ENCODE data around the gene LGR4. TPM values are rescaled to one million over a fixed set of nuclear protein-coding genes. Genes with fewer than 3 reads are reported as not detected.

LGR4 gene
- total RNA-seq, 1 donor from 2014 or later, result 15.9 TPM

GRCh38 chr11:27362749-27363575, 109.6 kb downstream of the LGR4 start, which contains the start of gene CCDC34:
Gene CCDC34 (minus strand): TSS chr11:27363215. CDS start chr11:27363194, 21 bp downstream.
- DNase-seq (ENCODE audit: low read depth), result peak; percentile 68

DNA sequence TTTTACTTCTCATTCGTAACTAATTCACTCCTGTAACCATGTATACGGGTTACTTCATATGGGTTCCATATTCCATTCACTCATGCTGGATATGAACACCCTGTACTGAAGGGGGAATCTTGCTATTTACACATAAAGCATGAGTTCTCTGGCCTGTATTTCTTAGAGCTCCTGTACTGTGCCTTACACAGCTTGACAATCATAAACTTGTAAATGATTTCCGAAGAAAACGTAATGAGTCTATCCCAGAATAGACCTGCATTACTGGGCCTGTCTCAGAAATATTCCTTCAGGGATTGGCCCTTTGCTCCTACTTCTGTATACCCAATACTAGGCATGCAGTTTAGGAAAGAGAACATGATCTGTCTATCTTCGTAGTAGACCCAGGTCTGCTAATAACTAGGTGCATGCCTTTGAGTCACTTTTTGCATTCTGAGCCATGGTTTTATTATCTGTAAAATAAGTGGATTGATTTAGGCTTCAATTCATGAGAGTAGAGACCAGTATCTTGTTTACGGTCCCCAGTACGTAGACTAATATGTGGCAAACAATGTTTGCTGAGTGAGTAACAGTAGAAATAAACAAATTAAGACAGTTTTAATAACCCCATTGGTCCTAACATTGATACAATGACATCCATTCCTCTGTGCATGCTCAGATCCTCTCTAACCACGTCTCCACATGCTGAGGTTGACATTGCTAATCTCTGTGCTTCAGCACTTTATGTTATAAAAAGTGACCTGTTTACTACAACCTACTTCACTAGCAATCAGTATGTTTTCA, 110.8 kb downstream of the LGR4 start:
- DNase-seq (ENCODE audit: low read depth), result no peak
- Histone ChIP-seq H3K27me3 (ENCODE audit: control insufficient read depth, insufficient read depth, low read length) (no peaks in the 10 kb centered on the region), H3K4me3 (ENCODE audit: low read depth, low read length) (no peak overlapping the region), H3K36me3 (ENCODE audit: control insufficient read depth, insufficient read depth, low read length) (no peaks in the 10 kb centered on the region)
- TF ChIP-seq, protein P1, sequence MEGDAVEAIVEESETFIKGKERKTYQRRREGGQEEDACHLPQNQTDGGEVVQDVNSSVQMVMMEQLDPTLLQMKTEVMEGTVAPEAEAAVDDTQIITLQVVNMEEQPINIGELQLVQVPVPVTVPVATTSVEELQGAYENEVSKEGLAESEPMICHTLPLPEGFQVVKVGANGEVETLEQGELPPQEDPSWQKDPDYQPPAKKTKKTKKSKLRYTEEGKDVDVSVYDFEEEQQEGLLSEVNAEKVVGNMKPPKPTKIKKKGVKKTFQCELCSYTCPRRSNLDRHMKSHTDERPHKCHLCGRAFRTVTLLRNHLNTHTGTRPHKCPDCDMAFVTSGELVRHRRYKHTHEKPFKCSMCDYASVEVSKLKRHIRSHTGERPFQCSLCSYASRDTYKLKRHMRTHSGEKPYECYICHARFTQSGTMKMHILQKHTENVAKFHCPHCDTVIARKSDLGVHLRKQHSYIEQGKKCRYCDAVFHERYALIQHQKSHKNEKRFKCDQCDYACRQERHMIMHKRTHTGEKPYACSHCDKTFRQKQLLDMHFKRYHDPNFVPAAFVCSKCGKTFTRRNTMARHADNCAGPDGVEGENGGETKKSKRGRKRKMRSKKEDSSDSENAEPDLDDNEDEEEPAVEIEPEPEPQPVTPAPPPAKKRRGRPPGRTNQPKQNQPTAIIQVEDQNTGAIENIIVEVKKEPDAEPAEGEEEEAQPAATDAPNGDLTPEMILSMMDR (IDR thresholded peaks at IDR 0.05; ENCODE audit: insufficient read depth, low read length, poor library complexity, severe bottlenecking), result no peak

More at GRCh38 chr11:27362749-27363575, 109.6 kb downstream of the LGR4 start, which contains the start of gene CCDC34:
- Histone ChIP-seq H3K4me3 (ENCODE audit: low read depth, low read length) (peak within 1 kb of the TSS; percentile 77), H3K27me3 (ENCODE audit: control insufficient read depth, insufficient read depth, low read length) (no peaks in the 10 kb centered on the region), H3K36me3 (ENCODE audit: control insufficient read depth, insufficient read depth, low read length) (peaks cover under 1% of the 10 kb centered on the region)
- TF ChIP-seq, protein P1 (IDR thresholded peaks at IDR 0.05; ENCODE audit: insufficient read depth, low read length, poor library complexity, severe bottlenecking), result no peak

DNA sequence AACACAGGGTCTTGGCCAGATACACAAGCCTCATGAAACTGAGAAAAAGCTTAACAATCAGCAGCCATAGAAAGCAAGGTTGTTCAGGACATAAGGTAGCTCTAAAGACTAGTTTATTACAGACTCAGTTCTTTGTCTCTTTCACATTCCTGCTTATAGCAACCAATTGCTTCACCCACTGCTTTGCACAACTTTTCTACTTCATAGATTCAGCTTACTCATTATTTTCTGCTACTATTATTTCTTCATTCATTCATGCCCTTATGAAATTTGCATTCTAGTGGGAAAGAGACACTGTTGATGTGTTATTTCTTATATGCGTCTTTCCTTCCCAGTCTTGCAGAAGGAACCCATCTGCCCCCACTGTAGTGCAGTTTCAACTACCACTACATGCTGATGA, 114.3 kb downstream of the LGR4 start:
- no peak overlapping the region for H3K4me3 ChIP-seq (ENCODE audit: low read depth, low read length)
- H3K36me3 ChIP-seq (ENCODE audit: control insufficient read depth, insufficient read depth, low read length), result no peaks in the 10 kb centered on the region
- TF ChIP-seq, protein P1 (IDR thresholded peaks at IDR 0.05; ENCODE audit: insufficient read depth, low read length, poor library complexity, severe bottlenecking), result no peak
- no peaks in the 10 kb centered on the region for H3K27me3 ChIP-seq (ENCODE audit: control insufficient read depth, insufficient read depth, low read length)
- no peak for DNase-seq (ENCODE audit: low read depth)

- Histone ChIP-seq H3K4me3 (ENCODE audit: low read depth, low read length) (no peak overlapping the region), H3K27me3 (ENCODE audit: control insufficient read depth, insufficient read depth, low read length) (no peaks in the 10 kb centered on the region), H3K36me3 (ENCODE audit: control insufficient read depth, insufficient read depth, low read length) (no peaks in the 10 kb centered on the region)
- TF ChIP-seq, protein P1 (IDR thresholded peaks at IDR 0.05; ENCODE audit: insufficient read depth, low read length, poor library complexity, severe bottlenecking), result no peak
- no peak for DNase-seq (ENCODE audit: low read depth)
These were observed 115.3 kb downstream of the LGR4 start for GRCh38 chr11:27357250-27357649.

GRCh38 chr11:27356624-27357222, 115.9 kb downstream of the LGR4 start:
- no peak overlapping the region for H3K4me3 ChIP-seq (ENCODE audit: low read depth, low read length)
- no peaks in the 10 kb centered on the region for H3K36me3 ChIP-seq (ENCODE audit: control insufficient read depth, insufficient read depth, low read length)
- DNase-seq (ENCODE audit: low read depth), result no peak

More at GRCh38 chr11:27356624-27357222, 115.9 kb downstream of the LGR4 start:
- no peaks in the 10 kb centered on the region for H3K27me3 ChIP-seq (ENCODE audit: control insufficient read depth, insufficient read depth, low read length)
- TF ChIP-seq, protein P1 (IDR thresholded peaks at IDR 0.05; ENCODE audit: insufficient read depth, low read length, poor library complexity, severe bottlenecking), result no peak

Measured in kidney epithelial cell (primary cell).